ENCODE results near the gene ZC3H7B.

The ZC3H7B gene

GRCh38 chr22:41367680-41368542 lies 66.6 kb downstream of the ZC3H7B start:
- no peaks in the 10 kb centered on the region for H3K36me3 ChIP-seq (ENCODE audit: insufficient read depth, low read length)
- no peak overlapping the region for H3K4me3 ChIP-seq (ENCODE audit: low read length)
- no peak overlapping the region for H2AFZ ChIP-seq (ENCODE audit: low read depth, low read length)
- no peaks in the 10 kb centered on the region for H3K9me3 ChIP-seq (ENCODE audit: low read length)
- peaks cover 9% of the 10 kb centered on the region for H3K4me1 ChIP-seq (ENCODE audit: insufficient read depth, low read length)
- H3K27me3 ChIP-seq (ENCODE audit: insufficient read depth, low read length) = peaks cover 2% of the 10 kb centered on the region

GRCh38 chr22:41368543-41369423 lies 67.5 kb downstream of the ZC3H7B start:
- peaks cover 9% of the 10 kb centered on the region for H3K4me1 ChIP-seq (ENCODE audit: insufficient read depth, low read length)
- H3K9me3 ChIP-seq (ENCODE audit: low read length) = no peaks in the 10 kb centered on the region
- H3K4me3 ChIP-seq (ENCODE audit: low read length) = no peak overlapping the region
- no peaks in the 10 kb centered on the region for H3K36me3 ChIP-seq (ENCODE audit: insufficient read depth, low read length)
- H2AFZ ChIP-seq (ENCODE audit: low read depth, low read length) = no peak overlapping the region
- peaks cover 2% of the 10 kb centered on the region for H3K27me3 ChIP-seq (ENCODE audit: insufficient read depth, low read length)

GRCh38 chr22:41369424-41369745 lies 68.1 kb downstream of the ZC3H7B start:
- no peak overlapping the region for H3K4me3 ChIP-seq (ENCODE audit: low read length)
- peaks cover 2% of the 10 kb centered on the region for H3K27me3 ChIP-seq (ENCODE audit: insufficient read depth, low read length)
- peaks cover 9% of the 10 kb centered on the region for H3K4me1 ChIP-seq (ENCODE audit: insufficient read depth, low read length)
- H2AFZ ChIP-seq (ENCODE audit: low read depth, low read length) = no peak overlapping the region
- H3K36me3 ChIP-seq (ENCODE audit: insufficient read depth, low read length) = no peaks in the 10 kb centered on the region
- H3K9me3 ChIP-seq (ENCODE audit: low read length) = no peaks in the 10 kb centered on the region

- H2AFZ ChIP-seq (ENCODE audit: low read depth, low read length) = no peak overlapping the region
- peaks cover 2% of the 10 kb centered on the region for H3K27me3 ChIP-seq (ENCODE audit: insufficient read depth, low read length)
- H3K9me3 ChIP-seq (ENCODE audit: low read length) = no peaks in the 10 kb centered on the region
- no peaks in the 10 kb centered on the region for H3K36me3 ChIP-seq (ENCODE audit: insufficient read depth, low read length)
- peaks cover 9% of the 10 kb centered on the region for H3K4me1 ChIP-seq (ENCODE audit: insufficient read depth, low read length)
- no peak overlapping the region for H3K4me3 ChIP-seq (ENCODE audit: low read length)
Measured at GRCh38 chr22:41369837-41370236, 68.5 kb downstream of the ZC3H7B start.

GRCh38 chr22:41377846-41378245 lies 76.5 kb downstream of the ZC3H7B start:
- Histone ChIP-seq H3K4me1 (ENCODE audit: insufficient read depth, low read length) (peaks cover 15% of the 10 kb centered on the region), H2AFZ (ENCODE audit: low read depth, low read length) (no peak overlapping the region), H3K4me3 (ENCODE audit: low read length) (no peak overlapping the region), H3K36me3 (ENCODE audit: insufficient read depth, low read length) (no peaks in the 10 kb centered on the region), H3K9me3 (ENCODE audit: low read length) (no peaks in the 10 kb centered on the region), H3K27me3 (ENCODE audit: insufficient read depth, low read length) (no peaks in the 10 kb centered on the region)

- Histone ChIP-seq H3K9me3 (ENCODE audit: low read length) (no peaks in the 10 kb centered on the region), H3K4me3 (ENCODE audit: low read length) (peak overlapping the region; percentile 59), H3K27me3 (ENCODE audit: insufficient read depth, low read length) (no peaks in the 10 kb centered on the region), H3K4me1 (ENCODE audit: insufficient read depth, low read length) (peaks cover 29% of the 10 kb centered on the region), H3K36me3 (ENCODE audit: insufficient read depth, low read length) (no peaks in the 10 kb centered on the region), H2AFZ (ENCODE audit: low read depth, low read length) (peak overlapping the region; percentile 84)
Measured at GRCh38 chr22:41380993-41381328, 79.6 kb downstream of the ZC3H7B start.

- Histone ChIP-seq H3K36me3 (ENCODE audit: insufficient read depth, low read length) (no peaks in the 10 kb centered on the region), H3K27me3 (ENCODE audit: insufficient read depth, low read length) (no peaks in the 10 kb centered on the region), H3K9me3 (ENCODE audit: low read length) (no peaks in the 10 kb centered on the region), H3K4me3 (ENCODE audit: low read length) (peak within 1 kb of the TSS; percentile 59), H3K4me1 (ENCODE audit: insufficient read depth, low read length) (peaks cover 29% of the 10 kb centered on the region), H2AFZ (ENCODE audit: low read depth, low read length) (peak within 1 kb of the TSS; percentile 84)
Measured at GRCh38 chr22:41381329-41382097, 80.2 kb downstream of the ZC3H7B start, which contains the start of gene TEF. Gene TEF, plus strand, starts transcription at chr22:41381942. Its CDS starts 103 bp downstream, at chr22:41382045.

GRCh38 chr22:41382098-41382578 lies 80.8 kb downstream of the ZC3H7B start:
- peaks cover 3% of the 10 kb centered on the region for H3K36me3 ChIP-seq (ENCODE audit: insufficient read depth, low read length)
- peaks cover 29% of the 10 kb centered on the region for H3K4me1 ChIP-seq (ENCODE audit: insufficient read depth, low read length)
- peak overlapping the region; percentile 84 for H2AFZ ChIP-seq (ENCODE audit: low read depth, low read length)
- no peaks in the 10 kb centered on the region for H3K9me3 ChIP-seq (ENCODE audit: low read length)
- peak overlapping the region; percentile 59 for H3K4me3 ChIP-seq (ENCODE audit: low read length)
- no peaks in the 10 kb centered on the region for H3K27me3 ChIP-seq (ENCODE audit: insufficient read depth, low read length)

GRCh38 chr22:41382610-41383009 lies 81.3 kb downstream of the ZC3H7B start:
- no peaks in the 10 kb centered on the region for H3K27me3 ChIP-seq (ENCODE audit: insufficient read depth, low read length)
- peaks cover 8% of the 10 kb centered on the region for H3K36me3 ChIP-seq (ENCODE audit: insufficient read depth, low read length)
- H3K9me3 ChIP-seq (ENCODE audit: low read length) = no peaks in the 10 kb centered on the region
- H3K4me3 ChIP-seq (ENCODE audit: low read length) = peak overlapping the region; percentile 59
- H3K4me1 ChIP-seq (ENCODE audit: insufficient read depth, low read length) = peaks cover 29% of the 10 kb centered on the region
- no peak overlapping the region for H2AFZ ChIP-seq (ENCODE audit: low read depth, low read length)

- H3K4me3 ChIP-seq (ENCODE audit: low read length) = peak overlapping the region; percentile 59
- peaks cover 10% of the 10 kb centered on the region for H3K36me3 ChIP-seq (ENCODE audit: insufficient read depth, low read length)
- no peaks in the 10 kb centered on the region for H3K9me3 ChIP-seq (ENCODE audit: low read length)
- H2AFZ ChIP-seq (ENCODE audit: low read depth, low read length) = no peak overlapping the region
- H3K27me3 ChIP-seq (ENCODE audit: insufficient read depth, low read length) = no peaks in the 10 kb centered on the region
- peaks cover 29% of the 10 kb centered on the region for H3K4me1 ChIP-seq (ENCODE audit: insufficient read depth, low read length)
Measured at GRCh38 chr22:41383085-41383484, 81.8 kb downstream of the ZC3H7B start.

- H3K9me3 ChIP-seq (ENCODE audit: low read length) = no peaks in the 10 kb centered on the region
- H2AFZ ChIP-seq (ENCODE audit: low read depth, low read length) = no peak overlapping the region
Measured at GRCh38 chr22:41384128-41384527, 82.8 kb downstream of the ZC3H7B start.

GRCh38 chr22:41387341-41387740 lies 86.0 kb downstream of the ZC3H7B start:
- Histone ChIP-seq H2AFZ (ENCODE audit: low read depth, low read length) (no peak overlapping the region), H3K36me3 (ENCODE audit: insufficient read depth, low read length) (peaks cover 30% of the 10 kb centered on the region), H3K4me3 (ENCODE audit: low read length) (no peak overlapping the region), H3K27me3 (ENCODE audit: insufficient read depth, low read length) (no peaks in the 10 kb centered on the region), H3K9me3 (ENCODE audit: low read length) (no peaks in the 10 kb centered on the region), H3K4me1 (ENCODE audit: insufficient read depth, low read length) (peaks cover 22% of the 10 kb centered on the region)

More at GRCh38 chr22:41384128-41384527, 82.8 kb downstream of the ZC3H7B start:
- no peak overlapping the region for H3K4me3 ChIP-seq (ENCODE audit: low read length)
- peaks cover 29% of the 10 kb centered on the region for H3K4me1 ChIP-seq (ENCODE audit: insufficient read depth, low read length)
- H3K36me3 ChIP-seq (ENCODE audit: insufficient read depth, low read length) = peaks cover 18% of the 10 kb centered on the region
- H3K27me3 ChIP-seq (ENCODE audit: insufficient read depth, low read length) = no peaks in the 10 kb centered on the region
